Measurements from ENCODE around the gene SFN. TPM values are rescaled to one million over a fixed set of nuclear protein-coding genes. Genes with fewer than 3 reads are reported as not detected.

Gene SFN
- total and polyA plus RNA-seq, 2 donors (not counting 3 experiments of a cell fraction or from before 2014, with no cell fraction given): 0.08 to 0.33 TPM

DNA sequence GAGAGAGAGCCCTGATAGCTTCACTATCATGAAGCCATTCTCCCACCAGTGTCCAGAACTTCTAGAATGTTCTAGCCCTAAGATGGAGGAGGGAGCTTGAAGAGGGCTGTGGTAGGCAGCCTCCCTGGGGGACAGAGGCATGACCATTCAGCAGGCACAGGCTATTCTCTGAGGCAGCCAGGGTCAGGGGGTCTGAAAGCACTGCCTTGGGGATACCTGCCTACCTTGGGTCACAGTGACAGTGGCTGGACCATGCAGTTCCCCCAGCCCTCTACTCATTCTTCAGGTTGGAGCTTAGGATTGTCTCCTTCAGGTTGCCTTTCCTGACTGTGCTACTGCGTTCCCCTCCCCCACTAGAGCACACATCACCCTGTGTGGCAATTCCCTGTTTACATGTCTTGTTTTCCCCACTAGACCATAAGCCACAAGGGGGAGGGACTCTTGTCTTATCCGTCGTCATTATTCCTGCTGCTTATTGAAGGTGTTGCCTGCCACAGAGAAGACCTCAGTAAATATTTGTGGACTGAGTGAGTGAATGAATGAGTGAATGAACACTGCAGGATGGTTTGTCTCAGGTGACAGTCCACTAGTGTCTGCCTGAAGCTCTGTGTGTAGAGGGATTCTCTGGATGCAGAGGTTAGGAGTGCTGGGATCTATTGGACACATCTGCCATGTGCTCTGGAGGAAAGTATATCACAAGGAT is 31.3 kb upstream of the SFN start:
- no peak for DNase-seq (ENCODE audit: low read depth, low spot score)
- Histone ChIP-seq H3K79me2 (ENCODE audit: control insufficient read depth, insufficient read depth, low read length) (peaks cover 26% of the 10 kb centered on the region), H3K27me3 (ENCODE audit: control insufficient read depth in 2 of 2, insufficient read depth in 2 of 2, low read length in 2 of 2) (no peaks in the 10 kb centered on the region), H3K36me3 (ENCODE audit: control insufficient read depth in 2 of 2, extremely low read depth in 1 of 2, insufficient read depth in 2 of 2, low read length in 2 of 2) (peaks cover 2 to 34% of the 10 kb centered on the region in 2 experiments), H3K4me1 (ENCODE audit: control insufficient read depth, extremely low read depth, insufficient read depth, low read length) (peaks cover 6% of the 10 kb centered on the region), H2AFZ (ENCODE audit: low read depth, low read length) (no peak overlapping the region), H3K4me3 (replicated peaks in 1 of 3; ENCODE audit: insufficient read depth in 1 of 3, low read depth in 1 of 3, low read length in 3 of 3) (no peak overlapping the region), H3K27ac (ENCODE audit: insufficient read depth, low read depth, low read length) (no peak overlapping the region), H3K4me2 (ENCODE audit: insufficient read depth, low read length) (no peak overlapping the region), H3K9me1 (replicated peaks; ENCODE audit: control insufficient read depth, extremely low read depth, insufficient read depth, low read length) (no peaks in the 10 kb centered on the region), H4K20me1 (replicated peaks; ENCODE audit: control insufficient read depth, extremely low read depth, insufficient read depth, low read length) (no peaks in the 10 kb centered on the region), H3K9ac (replicated peaks; ENCODE audit: extremely low read depth, insufficient read depth, low read length) (no peak overlapping the region), H3K9me3 (replicated peaks; ENCODE audit: control insufficient read depth, insufficient read depth, low read length) (no peaks in the 10 kb centered on the region)
- intact Hi-C loops (cut with micrococcal nuclease): no loop called here
- dilution Hi-C loops (cut with MboI; ENCODE audit: extremely low pct_ligation_motif_present, low sequenced_read_pairs): no loop called here
- CTCF ChIA-PET: interaction anchor here (0.8 kb wide), 1 partner anchor 18 kb away, joined by 3 read pairs; no protein-coding TSS in a partner anchor
- TF ChIP-seq GATA2 (IDR thresholded peaks at IDR 0.05; ENCODE audit: insufficient read depth, insufficient read length, low read depth, low read length) (no peak), MYC (IDR thresholded peaks at IDR 0.05; ENCODE audit: low read depth, low read length) (no peak), POLR2AphosphoS5 (IDR thresholded peaks at IDR 0.05; ENCODE audit: insufficient read depth, low read depth, low read length) (no peak), EZH2 (IDR thresholded peaks at IDR 0.05; ENCODE audit: borderline replicate concordance, low read depth, low read length, severe bottlenecking) (no peak), JUN (IDR thresholded peaks at IDR 0.05; ENCODE audit: borderline replicate concordance, insufficient read depth, insufficient read length, low read depth) (no peak), POLR2A (IDR thresholded peaks at IDR 0.05; ENCODE audit: low read depth, low read length) (no peak), FOS (IDR thresholded peaks at IDR 0.05; ENCODE audit: borderline replicate concordance, insufficient read depth, low read length) (no peak)
- TF ChIP-seq, protein P1, sequence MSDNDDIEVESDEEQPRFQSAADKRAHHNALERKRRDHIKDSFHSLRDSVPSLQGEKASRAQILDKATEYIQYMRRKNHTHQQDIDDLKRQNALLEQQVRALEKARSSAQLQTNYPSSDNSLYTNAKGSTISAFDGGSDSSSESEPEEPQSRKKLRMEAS (IDR thresholded peaks at IDR 0.05; ENCODE audit: insufficient read depth, insufficient read length): no peak
- TF ChIP-seq, protein P2, sequence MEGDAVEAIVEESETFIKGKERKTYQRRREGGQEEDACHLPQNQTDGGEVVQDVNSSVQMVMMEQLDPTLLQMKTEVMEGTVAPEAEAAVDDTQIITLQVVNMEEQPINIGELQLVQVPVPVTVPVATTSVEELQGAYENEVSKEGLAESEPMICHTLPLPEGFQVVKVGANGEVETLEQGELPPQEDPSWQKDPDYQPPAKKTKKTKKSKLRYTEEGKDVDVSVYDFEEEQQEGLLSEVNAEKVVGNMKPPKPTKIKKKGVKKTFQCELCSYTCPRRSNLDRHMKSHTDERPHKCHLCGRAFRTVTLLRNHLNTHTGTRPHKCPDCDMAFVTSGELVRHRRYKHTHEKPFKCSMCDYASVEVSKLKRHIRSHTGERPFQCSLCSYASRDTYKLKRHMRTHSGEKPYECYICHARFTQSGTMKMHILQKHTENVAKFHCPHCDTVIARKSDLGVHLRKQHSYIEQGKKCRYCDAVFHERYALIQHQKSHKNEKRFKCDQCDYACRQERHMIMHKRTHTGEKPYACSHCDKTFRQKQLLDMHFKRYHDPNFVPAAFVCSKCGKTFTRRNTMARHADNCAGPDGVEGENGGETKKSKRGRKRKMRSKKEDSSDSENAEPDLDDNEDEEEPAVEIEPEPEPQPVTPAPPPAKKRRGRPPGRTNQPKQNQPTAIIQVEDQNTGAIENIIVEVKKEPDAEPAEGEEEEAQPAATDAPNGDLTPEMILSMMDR (IDR thresholded peaks at IDR 0.05; ENCODE audit: extremely low read depth in 1 of 2, insufficient read depth in 1 of 2, low read depth in 1 of 2, low read length in 2 of 2): no peak
- POLR2A ChIA-PET: no interaction called here
- no TSS peak for BruUV-seq (replicated peaks)
- no peak for FAIRE-seq
